ENCODE results near the gene TSPOAP1. TPM values are rescaled to one million over a fixed set of nuclear protein-coding genes. Genes with fewer than 3 reads are reported as not detected.

The TSPOAP1 gene
- total RNA-seq, 4 donors from 2014 or later, result 0.72 to 1.6 (median 1.0) TPM

DNA sequence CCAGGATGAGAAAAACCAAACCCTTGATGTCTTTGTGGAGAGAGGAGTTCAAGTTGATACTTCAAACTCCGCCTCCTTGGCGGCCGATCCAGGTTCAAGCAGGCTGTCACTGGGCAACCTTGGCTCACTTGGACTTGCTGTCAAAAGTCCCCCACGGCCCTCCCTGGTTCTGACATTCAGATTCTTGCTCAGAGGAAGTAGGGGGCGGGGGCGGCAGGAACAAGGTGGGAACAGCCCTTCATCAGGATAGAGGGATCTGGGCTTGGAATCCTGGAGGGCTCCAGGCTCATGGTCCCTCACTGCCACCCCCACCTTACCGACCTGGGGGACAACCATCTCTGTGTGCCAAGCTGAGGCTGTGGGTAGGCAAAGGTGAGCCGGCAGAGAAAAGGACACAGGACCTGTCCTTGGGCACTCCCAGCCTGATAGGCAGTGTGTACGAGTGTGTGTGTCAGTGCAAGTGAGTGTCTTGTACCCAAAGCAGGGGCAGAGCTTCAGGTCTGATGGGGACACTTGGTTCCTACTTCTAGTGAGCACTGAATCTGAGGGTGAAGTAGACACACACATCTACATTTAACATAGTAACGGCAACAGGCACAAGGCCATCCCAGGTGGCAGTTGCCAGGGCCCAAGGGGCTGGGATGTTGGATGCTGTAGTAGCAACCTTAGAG, 6.6 kb upstream of the TSPOAP1 start:
- Histone ChIP-seq H3K4me1 (peaks cover 7% of the 10 kb centered on the region in 2 donors), H3K9me3 (no peaks in the 10 kb centered on the region), H3K36me3 (no peaks in the 10 kb centered on the region), H3K4me3 (no peak overlapping the region), H3K27ac (no peak overlapping the region), H3K27me3 (peaks cover 0 to 7% (median 0%) of the 10 kb centered on the region in 3 donors)
- TF ChIP-seq, protein P1, sequence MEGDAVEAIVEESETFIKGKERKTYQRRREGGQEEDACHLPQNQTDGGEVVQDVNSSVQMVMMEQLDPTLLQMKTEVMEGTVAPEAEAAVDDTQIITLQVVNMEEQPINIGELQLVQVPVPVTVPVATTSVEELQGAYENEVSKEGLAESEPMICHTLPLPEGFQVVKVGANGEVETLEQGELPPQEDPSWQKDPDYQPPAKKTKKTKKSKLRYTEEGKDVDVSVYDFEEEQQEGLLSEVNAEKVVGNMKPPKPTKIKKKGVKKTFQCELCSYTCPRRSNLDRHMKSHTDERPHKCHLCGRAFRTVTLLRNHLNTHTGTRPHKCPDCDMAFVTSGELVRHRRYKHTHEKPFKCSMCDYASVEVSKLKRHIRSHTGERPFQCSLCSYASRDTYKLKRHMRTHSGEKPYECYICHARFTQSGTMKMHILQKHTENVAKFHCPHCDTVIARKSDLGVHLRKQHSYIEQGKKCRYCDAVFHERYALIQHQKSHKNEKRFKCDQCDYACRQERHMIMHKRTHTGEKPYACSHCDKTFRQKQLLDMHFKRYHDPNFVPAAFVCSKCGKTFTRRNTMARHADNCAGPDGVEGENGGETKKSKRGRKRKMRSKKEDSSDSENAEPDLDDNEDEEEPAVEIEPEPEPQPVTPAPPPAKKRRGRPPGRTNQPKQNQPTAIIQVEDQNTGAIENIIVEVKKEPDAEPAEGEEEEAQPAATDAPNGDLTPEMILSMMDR (IDR thresholded peaks at IDR 0.05 in 4 of 5, conservative IDR thresholded peaks at IDR 0.05 in 1 of 5), result no peak
- no peak for TF ChIP-seq POLR2A (IDR thresholded peaks at IDR 0.05)
- in situ Hi-C loops (cut with MboI; ENCODE audit: low sequenced_read_pairs in 4 of 4), result no loop called here
- intact Hi-C loops (cut with DNase I; ENCODE audit: low total_unique reads), result no loop called here
- ATAC-seq (no peak), DNase-seq (no peak)

DNA sequence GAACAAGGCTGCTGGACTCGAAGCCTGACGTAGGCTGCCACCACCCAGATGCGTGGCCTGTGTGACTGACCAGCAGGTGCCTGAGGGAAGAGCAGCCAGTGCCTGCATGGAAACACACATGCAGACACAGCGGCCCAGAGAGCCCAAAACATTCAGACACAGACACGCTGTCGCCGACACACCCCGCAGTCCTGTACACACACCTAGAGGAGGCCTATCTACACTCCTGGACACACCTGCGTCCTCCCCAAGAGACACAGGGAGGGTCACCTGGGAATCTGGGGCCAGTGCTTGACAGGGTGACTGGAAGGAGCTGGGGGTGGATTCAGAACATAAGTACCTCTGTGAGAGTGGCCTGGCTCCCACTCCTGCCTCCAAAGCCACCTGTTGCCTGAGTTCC, 6.1 kb upstream of the TSPOAP1 start:
- TF ChIP-seq, protein P1 (IDR thresholded peaks at IDR 0.05 in 4 of 5, conservative IDR thresholded peaks at IDR 0.05 in 1 of 5), result no peak
- TF ChIP-seq POLR2A (IDR thresholded peaks at IDR 0.05), result no peak
- H3K4me3 ChIP-seq, result no peak overlapping the region
- H3K4me1 ChIP-seq, result peaks cover 7% of the 10 kb centered on the region in 2 donors
- H3K36me3 ChIP-seq, result no peaks in the 10 kb centered on the region
- peaks cover 0 to 8% (median 1%) of the 10 kb centered on the region in 3 donors for H3K27me3 ChIP-seq
- DNase-seq (no peak), ATAC-seq (no peak)
- H3K27ac ChIP-seq, result no peak overlapping the region
- intact Hi-C loops (cut with DNase I; ENCODE audit: low total_unique reads), result no loop called here
- in situ Hi-C loops (cut with MboI; ENCODE audit: low sequenced_read_pairs in 4 of 4), result no loop called here
- H3K9me3 ChIP-seq, result no peaks in the 10 kb centered on the region

DNA sequence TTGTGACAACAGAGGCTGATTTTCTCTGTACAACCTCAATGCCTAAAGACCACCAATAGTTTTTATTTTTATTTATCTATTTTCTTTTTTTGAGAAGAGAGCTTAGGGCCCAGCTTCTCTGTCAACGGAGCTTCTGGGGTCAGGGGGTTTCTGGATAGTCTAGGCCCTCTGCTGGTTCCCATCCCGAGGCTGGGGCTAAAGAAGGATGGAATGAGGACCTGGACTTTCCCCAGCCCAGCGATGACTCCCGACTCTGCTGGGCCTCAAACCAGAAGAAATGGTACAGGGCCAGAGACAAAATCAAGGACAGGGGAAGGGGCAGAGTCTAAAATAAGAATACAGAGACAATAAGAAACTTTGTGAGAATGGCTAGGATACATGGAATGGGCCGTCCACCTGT, 5.7 kb upstream of the TSPOAP1 start:
- intact Hi-C loops (cut with DNase I; ENCODE audit: low total_unique reads), result no loop called here
- H3K4me1 ChIP-seq, result peaks cover 7% of the 10 kb centered on the region in 2 donors
- no peak overlapping the region for H3K4me3 ChIP-seq

DNA sequence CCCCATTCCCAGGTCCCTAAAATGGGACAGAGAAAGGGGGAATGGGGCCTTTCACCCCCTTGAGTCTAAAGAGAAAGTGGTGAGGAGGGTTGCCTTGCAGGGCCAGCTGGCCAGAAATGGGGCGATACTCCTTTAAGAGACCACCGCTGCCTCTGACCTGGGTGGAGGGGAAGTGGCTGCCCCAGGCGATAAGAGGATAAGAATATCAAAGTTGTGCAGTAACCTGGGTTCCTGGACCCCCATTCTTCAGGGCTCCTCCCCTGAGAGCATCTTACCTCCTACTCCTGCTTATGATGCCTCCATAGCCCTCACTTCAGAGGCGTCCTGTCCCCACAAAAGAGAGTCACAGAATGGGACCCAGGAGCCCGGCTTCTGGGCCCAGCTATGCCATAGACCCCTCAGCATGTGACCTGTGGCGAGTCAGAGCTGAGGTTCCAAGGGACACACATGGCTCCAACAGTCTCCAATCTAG, 5.2 kb upstream of the TSPOAP1 start:
- H3K4me1 ChIP-seq, result peaks cover 7% of the 10 kb centered on the region in 2 donors
- in situ Hi-C loops (cut with MboI; ENCODE audit: low sequenced_read_pairs in 4 of 4), result no loop called here

More for the DNA sequence above, 5.7 kb upstream of the TSPOAP1 start:
- Histone ChIP-seq H3K36me3 (no peaks in the 10 kb centered on the region), H3K27ac (no peak overlapping the region), H3K27me3 (peaks cover 0 to 12% (median 3%) of the 10 kb centered on the region in 3 donors), H3K9me3 (no peaks in the 10 kb centered on the region)
- DNase-seq, result no peak
- in situ Hi-C loops (cut with MboI; ENCODE audit: low sequenced_read_pairs in 4 of 4), result no loop called here
- TF ChIP-seq POLR2A (IDR thresholded peaks at IDR 0.05), result no peak
- TF ChIP-seq, protein P1 (IDR thresholded peaks at IDR 0.05 in 4 of 5, conservative IDR thresholded peaks at IDR 0.05 in 1 of 5), result no peak
- ATAC-seq, result no peak

More for the DNA sequence above, 5.2 kb upstream of the TSPOAP1 start:
- no peaks in the 10 kb centered on the region for H3K36me3 ChIP-seq
- H3K27ac ChIP-seq, result no peak overlapping the region
- intact Hi-C loops (cut with DNase I; ENCODE audit: low total_unique reads), result no loop called here
- no peak for TF ChIP-seq POLR2A (IDR thresholded peaks at IDR 0.05)
- TF ChIP-seq, protein P1 (IDR thresholded peaks at IDR 0.05 in 4 of 5, conservative IDR thresholded peaks at IDR 0.05 in 1 of 5), result no peak
- ATAC-seq (no peak), DNase-seq (no peak)
- no peak overlapping the region for H3K4me3 ChIP-seq
- H3K27me3 ChIP-seq, result peaks cover 3 to 17% (median 4%) of the 10 kb centered on the region in 3 donors
- H3K9me3 ChIP-seq, result no peaks in the 10 kb centered on the region

Measured in gastrocnemius medialis (tissue), 4 donors.